ENCODE data around the gene SALL4.

SALL4 gene

GRCh38 chr20:51750037-51750769 lies 52.1 kb downstream of the SALL4 start (continued):
- peak; percentile 54; the same call in 1 of the 2 replicates for TF ChIP-seq EGR2 (tag by site-specific recombination; IDR thresholded peaks at IDR 0.05; ENCODE audit: low read depth)
- no peak for TF ChIP-seq ZNF677 (tag by site-specific recombination; IDR thresholded peaks at IDR 0.05)
- TF ChIP-seq ZNF221 (tag by site-specific recombination; IDR thresholded peaks at IDR 0.05; ENCODE audit: borderline replicate concordance), result no peak
- TF ChIP-seq RBAK (tag by site-specific recombination; IDR thresholded peaks at IDR 0.05), result no peak
- TF ChIP-seq ZNF768 (tag by site-specific recombination; IDR thresholded peaks at IDR 0.05), result no peak
- no peak for TF ChIP-seq ZBTB10 (tag by site-specific recombination; IDR thresholded peaks at IDR 0.05)
- TF ChIP-seq PRDM1 (tag by site-specific recombination; IDR thresholded peaks at IDR 0.05), result no peak
- no peak for TF ChIP-seq ZNF416 (tag by site-specific recombination; IDR thresholded peaks at IDR 0.05)
- TF ChIP-seq ZNF549 (tag by site-specific recombination; IDR thresholded peaks at IDR 0.05), result no peak
- TF ChIP-seq KLF1 (tag by site-specific recombination; IDR thresholded peaks at IDR 0.05), result no peak
- no peak for TF ChIP-seq ZNF426 (tag by site-specific recombination; IDR thresholded peaks at IDR 0.05)
- no peak for TF ChIP-seq ZNF404 (tag by site-specific recombination; IDR thresholded peaks at IDR 0.05)
- no peak for TF ChIP-seq ZNF157 (tag by site-specific recombination; IDR thresholded peaks at IDR 0.05)
- no peak for TF ChIP-seq ZNF18 (tag by site-specific recombination; IDR thresholded peaks at IDR 0.05)
- TF ChIP-seq ZNF596 (tag by site-specific recombination; IDR thresholded peaks at IDR 0.05), result no peak
- TF ChIP-seq ZBTB44 (tag by site-specific recombination; IDR thresholded peaks at IDR 0.05), result no peak
- TF ChIP-seq ZNF585B (tag by site-specific recombination; IDR thresholded peaks at IDR 0.05), result no peak
- no peak for TF ChIP-seq ZBTB49 (tag by site-specific recombination; IDR thresholded peaks at IDR 0.05; ENCODE audit: low read depth)
- no peak for TF ChIP-seq CTCF (tag by site-specific recombination; IDR thresholded peaks at IDR 0.05)
- TF ChIP-seq ZNF513 (tag by site-specific recombination; IDR thresholded peaks at IDR 0.05), result no peak
- TF ChIP-seq ZBTB17 (tag by site-specific recombination; IDR thresholded peaks at IDR 0.05), result peak; percentile 57; the same call in 1 of the 2 replicates
- TF ChIP-seq ATF2 (tag by site-specific recombination; IDR thresholded peaks at IDR 0.05; ENCODE audit: low read depth), result 0 out of 2 replicates have a peak, but pooled peaks have one; percentile 46
- TF ChIP-seq SALL2 (tag by site-specific recombination; IDR thresholded peaks at IDR 0.05; ENCODE audit: borderline replicate concordance), result no peak
- TF ChIP-seq SP7 (tag by site-specific recombination; IDR thresholded peaks at IDR 0.05), result peak; percentile 58; the same call in 1 of the 2 replicates
- TF ChIP-seq ZNF366 (tag by site-specific recombination; conservative IDR thresholded peaks at IDR 0.05), result no peak; the same call in 1 of the 2 replicates

Data from HEK293 (cell line).